GM19452 (cell line): ENCODE data around the gene SEPHS2.
"Not testable (repeated sequence)": the region's sequence is repeated elsewhere in the genome, so short reads cannot be mapped to it uniquely, and the experiment has no call there.

Experiments
- ATAC-seq: cut with Tn5 transposase; IDR thresholded peaks from one replicate; pipeline ENCODE4 v1.9.1; 2021; ENCODE audit not compliant: unreplicated experiment

The SEPHS2 gene

DNA sequence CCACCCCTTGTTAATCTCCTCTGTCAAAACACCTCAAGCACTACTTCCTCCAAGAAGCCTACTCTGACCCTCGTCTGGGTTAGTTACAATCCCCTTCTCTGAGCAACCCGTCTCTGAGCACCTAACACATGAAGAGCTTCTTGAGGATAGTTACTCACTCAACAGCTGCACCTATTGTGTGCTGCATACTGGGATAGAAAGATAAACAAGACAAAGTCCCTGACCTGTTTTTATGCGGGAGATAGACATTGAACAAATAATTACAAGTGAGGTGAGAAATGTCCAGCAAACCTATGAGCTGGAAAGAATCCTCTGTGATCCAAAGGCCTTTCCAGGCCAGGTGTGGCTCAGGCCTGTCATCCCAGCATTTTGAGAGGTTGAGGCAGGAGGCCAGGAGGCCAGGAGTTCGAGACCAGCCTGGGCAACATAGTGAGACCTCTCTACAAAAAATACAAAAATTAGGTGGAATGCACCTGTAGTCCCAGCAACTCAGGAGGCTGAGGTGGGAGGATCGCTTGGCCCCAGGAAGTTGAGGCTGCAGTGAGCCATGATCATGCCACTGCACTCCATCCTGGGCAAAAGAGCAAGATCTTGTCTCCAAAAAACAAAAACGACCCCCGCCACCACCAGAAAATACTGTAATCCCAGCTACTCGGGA lies 43.8 kb downstream of the SEPHS2 start:
- no peak for ATAC-seq

DNA sequence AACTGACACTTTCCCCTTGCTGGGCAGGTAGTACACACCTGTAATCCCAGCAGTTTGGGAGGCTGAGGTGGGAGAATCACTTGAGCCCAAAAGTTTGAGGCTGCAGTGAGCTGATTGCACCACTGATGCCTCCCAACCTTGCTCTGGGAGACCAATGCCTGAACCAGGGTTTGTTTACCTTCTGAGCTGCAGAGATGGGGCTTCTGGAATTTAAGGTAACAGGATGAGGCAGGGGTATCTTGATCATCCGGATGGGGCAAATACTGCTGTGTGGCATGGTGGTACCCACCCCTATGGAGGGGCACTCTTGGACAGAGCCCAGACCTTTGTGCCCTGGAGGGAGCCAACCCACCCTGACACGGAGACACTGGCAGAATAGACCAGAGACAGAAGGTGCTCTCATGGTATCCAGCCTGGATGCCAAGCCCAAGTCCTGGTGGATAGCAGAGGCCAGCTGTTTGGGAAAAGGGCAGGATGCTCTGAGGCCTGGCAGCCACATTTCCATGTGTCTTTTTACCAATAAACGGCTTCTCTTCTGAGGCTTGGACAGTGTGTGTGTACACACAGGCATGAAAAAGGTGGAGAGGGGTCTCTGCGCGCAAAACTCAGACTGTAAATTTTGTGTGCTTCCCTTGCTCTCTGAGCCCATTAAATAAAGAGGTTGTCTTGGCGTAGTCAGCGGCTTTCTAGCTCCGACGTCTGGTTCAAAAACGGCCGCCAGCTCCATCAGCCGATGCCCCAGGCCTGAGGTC lies 46.1 kb downstream of the SEPHS2 start:
- no peak for ATAC-seq

DNA sequence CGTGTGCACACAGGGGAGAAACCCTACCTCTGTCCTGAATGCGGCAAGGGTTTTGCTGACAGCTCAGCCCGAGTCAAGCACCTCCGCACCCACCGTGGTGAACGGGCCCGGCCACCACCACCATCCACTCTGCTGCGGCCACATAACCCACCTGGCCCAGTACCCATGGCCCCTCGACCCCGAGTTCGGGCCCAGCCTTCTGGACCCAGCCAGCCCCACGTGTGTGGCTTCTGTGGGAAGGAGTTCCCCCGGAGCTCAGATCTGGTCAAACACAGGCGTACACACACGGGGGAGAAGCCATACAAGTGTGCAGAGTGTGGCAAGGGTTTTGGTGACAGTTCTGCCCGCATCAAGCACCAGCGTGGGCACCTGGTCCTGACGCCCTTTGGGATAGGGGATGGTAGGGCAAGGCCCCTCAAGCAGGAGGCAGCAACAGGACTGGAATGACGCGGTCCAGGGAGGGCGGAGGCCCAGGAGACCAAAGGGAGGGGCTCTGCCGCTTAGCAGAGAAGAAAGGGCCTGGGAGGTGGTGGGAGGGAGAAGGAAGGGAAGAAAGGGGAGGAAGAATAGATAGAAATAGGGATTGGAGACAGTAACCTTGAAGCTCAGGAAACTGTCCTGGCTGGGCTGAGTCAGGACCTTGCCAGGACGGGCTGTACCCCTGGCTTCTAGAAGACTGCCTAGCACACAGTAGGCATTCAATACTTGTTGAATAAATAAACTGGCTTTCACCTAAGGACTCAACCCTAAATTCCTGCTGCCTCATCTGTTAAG lies 46.8 kb downstream of the SEPHS2 start:
- ATAC-seq, result no peak

DNA sequence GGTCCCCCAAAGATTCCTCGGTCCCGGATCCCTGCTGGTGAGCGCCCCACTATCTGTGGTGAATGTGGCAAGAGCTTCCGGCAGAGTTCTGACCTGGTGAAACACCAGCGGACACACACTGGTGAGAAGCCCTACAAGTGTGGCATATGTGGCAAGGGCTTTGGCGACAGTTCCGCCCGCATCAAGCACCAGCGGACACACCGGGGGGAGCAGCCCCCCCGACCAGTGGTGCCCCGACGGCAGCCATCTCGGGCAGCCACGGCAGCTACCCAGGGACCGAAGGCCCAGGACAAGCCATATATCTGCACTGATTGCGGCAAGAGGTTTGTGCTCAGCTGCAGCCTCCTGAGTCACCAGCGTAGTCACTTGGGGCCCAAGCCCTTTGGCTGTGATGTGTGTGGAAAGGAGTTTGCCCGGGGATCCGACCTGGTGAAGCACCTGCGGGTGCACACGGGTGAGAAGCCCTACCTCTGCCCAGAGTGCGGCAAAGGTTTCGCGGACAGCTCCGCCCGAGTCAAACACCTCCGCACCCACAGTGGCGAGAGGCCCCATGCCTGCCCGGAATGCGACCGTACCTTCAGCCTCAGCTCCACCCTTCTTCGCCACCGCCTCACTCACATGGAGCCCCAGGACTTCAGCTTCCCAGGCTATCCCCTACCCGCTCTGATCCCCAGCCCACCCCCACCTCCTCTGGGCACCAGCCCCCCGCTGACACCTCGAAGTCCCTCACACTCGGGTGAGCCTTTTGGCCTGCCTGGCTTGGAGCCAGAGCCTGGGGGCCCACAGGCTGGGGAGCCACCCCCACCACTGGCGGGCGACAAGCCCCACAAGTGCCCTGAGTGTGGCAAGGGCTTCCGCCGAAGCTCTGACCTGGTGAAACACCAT lies 47.7 kb downstream of the SEPHS2 start:
- no peak for ATAC-seq

DNA sequence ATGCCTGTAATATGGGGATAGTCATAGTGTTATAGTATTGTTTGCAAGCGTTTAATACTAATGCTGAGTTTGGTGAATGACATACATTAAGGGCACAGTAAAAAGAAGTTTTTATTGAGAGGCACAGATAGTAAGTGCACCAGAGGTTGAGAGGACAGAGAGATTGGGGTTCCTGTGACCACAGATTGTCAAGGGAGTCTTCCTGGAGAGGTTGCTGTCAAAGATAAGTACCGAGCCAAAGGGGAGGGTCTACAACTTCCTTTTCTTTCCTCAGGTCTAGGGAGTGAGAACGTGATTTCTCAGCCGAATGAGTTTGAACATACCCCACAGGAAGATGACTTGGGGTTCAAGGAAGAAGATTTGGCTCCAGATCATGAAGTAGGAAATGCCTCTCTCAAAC lies 48.6 kb downstream of the SEPHS2 start:
- ATAC-seq, result no peak

DNA sequence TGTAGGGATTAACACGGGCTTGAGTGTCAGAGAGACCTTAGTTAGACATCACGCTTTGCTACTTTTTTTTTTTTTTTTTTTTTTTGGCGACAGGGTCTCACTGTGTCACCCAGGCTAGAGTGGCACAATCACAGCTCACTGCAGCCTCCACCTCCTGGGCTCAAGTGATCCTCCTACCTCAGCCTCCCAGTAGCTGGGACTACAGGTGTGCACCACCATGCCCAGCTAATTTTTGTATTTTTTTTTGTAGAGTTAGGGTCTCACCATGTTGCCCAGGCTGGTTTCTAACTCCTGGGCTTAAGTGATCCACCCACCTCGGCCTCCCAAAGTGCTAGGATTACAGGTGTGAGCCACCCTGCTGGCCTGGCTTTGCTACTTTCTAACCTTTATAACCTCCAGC lies 49.0 kb downstream of the SEPHS2 start:
- ATAC-seq, result not testable (repeated sequence)

DNA sequence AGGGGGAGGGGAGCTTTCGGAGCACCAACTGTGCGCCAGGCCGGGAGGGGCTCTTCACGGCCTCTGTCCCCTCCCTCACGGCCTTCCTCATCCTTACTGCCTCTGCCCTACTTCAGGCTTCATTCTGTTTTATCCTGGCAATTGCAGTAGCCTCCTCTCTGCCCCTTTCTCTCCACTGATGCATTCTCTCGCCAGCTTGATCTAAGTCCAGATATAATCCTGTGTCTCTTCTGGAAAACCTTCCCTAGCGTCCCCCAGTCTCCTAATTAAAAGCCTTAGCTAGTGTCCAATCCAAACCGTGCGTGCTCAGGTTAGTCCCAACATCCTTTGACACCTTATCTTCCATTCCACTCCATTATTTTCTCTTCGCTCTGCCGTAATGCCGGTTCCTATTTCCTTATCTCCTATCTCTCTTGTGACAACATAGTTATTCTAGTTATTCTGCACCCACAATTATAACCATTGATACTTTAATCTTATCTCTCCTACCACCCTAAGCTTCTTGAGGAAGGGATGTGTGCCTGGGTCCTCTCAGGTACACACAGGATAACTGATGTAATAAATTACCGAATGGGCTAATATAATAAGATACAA lies 49.6 kb downstream of the SEPHS2 start:
- ATAC-seq, result no peak

DNA sequence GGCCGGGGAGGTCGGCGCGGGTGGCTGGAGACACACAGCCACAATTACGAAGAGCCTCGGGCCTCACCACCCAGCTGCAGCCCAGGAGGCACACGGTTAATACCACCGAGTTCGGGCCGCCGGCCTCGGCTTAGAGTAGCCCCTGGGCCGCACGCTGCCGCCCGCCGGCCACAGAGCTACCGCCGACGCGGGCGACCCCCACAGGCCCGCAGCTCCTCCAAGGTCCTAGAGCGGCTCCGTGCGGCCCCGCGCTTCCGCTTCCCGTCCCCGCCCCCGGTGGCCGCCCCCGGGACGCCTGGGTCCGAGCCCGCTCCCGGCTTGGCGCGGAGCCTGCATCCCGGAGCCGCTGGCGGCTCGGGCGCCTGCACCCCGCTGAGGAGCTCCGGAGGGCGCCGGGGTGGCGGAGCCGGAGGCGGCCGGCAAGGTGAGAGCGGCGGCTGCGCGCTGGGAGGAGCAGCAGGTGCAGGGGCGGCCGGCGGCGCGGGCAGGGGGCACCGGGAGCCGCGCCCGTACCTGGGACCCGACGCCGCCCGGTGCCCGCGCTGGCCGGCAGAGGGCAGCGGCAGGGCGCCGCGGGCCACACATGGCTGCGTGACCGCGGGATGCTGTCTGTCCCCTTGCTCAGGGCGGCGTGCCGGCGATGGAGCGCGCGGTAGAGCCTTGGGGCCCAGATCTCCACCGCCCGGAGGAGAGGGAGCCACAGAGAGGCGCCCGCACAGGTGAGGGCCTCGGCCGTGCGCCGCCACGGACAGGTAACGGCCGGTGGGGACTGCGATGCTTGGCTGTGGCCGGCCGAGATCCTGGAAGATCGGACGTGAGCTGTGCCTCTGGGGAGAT lies 50.3 kb downstream of the SEPHS2 start, which contains the start of gene ZNF48:
TSS of gene ZNF48 (plus strand) at position 266 of the 837 bp plus-strand sequence. CDS start at position 641, 375 bp downstream.
- ATAC-seq, result peak; percentile 68

DNA sequence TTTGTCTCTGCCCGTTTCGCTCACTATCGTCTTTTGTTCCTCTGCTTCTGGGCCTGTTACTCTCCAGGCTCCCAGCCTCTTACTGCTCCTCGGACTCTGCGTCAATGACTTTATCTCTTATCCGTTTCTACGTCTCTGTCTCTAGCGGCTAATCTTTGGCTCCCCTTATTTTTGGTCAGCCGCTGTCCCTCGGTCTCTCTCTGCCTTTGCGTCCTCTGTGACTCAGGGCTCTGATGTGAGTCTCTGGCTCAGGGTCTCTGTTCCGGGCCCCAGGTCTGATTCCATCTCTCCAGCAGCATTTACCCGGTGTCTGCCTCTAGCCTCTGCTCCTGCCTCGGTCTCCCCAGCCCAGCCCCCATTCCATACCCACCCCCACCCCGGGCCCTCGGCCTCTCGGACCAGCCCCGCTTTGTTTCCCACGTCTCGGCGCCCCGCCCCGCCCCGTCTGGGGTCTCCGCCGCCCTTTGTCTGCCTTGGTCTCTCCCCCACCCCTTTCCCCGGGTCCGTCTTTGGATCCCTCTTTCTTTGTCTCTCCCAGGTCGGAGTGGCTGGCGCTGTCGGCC lies 51.0 kb downstream of the SEPHS2 start:
- no peak for ATAC-seq
